Retinal pigment epithelial cell (primary cell): ENCODE measurements around the gene DPP6.

Experiments
- DNase-seq: peaks from one replicate; pipeline ENCODE4 v3.0.0-alpha.2; 2010; ENCODE audit warnings: low read depth
- H3K4me3 ChIP-seq: 2 replicates; pipeline ENCODE4 v1.5.1; 2011; ENCODE audit warnings: mild to moderate bottlenecking, low read length, control low read depth, moderate library complexity
- TF ChIP-seq, protein P1 (sequence below): conservative IDR thresholded peaks from 2 replicates; pipeline ENCODE4 v1.5.1; 2011; ENCODE audit warnings: low read depth, low read length, control low read depth, inconsistent platforms

Gene DPP6

DNA sequence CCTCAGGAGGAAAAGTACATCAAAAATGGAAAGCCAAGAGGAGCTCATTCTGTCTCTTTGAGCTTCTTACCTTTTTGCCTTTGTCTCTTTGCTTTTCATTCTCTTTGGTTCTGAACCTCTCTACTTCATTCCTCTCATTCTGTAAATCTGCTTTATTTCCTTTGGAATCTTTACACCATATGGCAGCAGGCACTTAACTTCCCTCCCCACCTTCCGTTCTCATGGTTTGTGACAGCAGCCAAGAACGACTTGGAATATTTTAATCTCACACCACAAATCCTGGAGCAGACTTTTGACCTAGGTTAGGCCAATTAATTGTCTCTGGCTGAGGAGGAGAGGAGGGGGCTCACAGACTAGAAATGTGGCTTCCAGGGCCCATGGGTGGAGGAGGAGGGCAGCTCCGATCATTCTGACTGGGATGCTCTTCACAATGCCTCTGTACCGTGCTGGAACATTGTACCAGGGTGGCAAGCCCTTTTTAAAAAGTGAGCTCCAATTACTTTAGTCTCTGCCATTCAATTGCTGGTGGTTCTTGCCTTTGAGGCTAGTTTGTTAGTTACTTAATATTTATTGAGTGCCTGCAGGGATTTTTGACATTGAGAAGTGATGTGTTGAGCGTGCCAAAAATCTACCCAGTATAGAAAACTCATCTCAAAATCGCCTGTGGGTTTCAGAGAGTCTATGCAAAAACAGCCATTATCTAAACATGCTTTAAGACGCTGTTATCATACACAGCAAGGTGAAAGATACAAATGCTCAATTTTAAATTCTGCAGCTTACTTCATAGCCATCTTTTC lies 386.6 kb downstream of the DPP6 start:
- no peak overlapping the region for H3K4me3 ChIP-seq
- DNase-seq = no peak
- TF ChIP-seq, protein P1, sequence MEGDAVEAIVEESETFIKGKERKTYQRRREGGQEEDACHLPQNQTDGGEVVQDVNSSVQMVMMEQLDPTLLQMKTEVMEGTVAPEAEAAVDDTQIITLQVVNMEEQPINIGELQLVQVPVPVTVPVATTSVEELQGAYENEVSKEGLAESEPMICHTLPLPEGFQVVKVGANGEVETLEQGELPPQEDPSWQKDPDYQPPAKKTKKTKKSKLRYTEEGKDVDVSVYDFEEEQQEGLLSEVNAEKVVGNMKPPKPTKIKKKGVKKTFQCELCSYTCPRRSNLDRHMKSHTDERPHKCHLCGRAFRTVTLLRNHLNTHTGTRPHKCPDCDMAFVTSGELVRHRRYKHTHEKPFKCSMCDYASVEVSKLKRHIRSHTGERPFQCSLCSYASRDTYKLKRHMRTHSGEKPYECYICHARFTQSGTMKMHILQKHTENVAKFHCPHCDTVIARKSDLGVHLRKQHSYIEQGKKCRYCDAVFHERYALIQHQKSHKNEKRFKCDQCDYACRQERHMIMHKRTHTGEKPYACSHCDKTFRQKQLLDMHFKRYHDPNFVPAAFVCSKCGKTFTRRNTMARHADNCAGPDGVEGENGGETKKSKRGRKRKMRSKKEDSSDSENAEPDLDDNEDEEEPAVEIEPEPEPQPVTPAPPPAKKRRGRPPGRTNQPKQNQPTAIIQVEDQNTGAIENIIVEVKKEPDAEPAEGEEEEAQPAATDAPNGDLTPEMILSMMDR = no peak

- TF ChIP-seq, protein P1 = no peak
- no peak for DNase-seq
- H3K4me3 ChIP-seq = no peak overlapping the region
Observed at GRCh38 chr7:154440058-154440457, 387.9 kb downstream of the DPP6 start.

DNA sequence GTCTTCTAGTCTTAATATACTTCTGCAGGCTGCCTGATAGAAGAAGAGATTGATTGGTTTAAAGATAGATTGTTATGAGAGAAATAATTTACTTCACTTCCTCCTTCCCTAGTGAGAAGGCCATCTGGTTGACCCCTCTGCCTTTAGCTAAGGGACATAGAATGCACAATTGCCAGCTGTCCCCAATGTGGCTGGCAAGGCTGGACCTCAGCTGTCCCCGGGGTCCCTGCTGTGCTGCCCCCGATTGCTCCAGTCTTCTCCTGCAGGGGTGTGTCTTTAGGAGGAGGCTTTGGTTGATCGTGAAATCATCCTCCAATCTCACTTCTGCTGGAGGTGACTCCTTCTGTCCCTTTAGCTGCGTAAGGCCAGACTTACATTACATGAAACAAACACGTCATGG lies 388.5 kb downstream of the DPP6 start:
- H3K4me3 ChIP-seq = no peak overlapping the region
- TF ChIP-seq, protein P1 = no peak
- DNase-seq = no peak

- no peak for DNase-seq
- TF ChIP-seq, protein P1 = no peak
Observed at GRCh38 chr7:154441811-154442210, 389.6 kb downstream of the DPP6 start.

DNA sequence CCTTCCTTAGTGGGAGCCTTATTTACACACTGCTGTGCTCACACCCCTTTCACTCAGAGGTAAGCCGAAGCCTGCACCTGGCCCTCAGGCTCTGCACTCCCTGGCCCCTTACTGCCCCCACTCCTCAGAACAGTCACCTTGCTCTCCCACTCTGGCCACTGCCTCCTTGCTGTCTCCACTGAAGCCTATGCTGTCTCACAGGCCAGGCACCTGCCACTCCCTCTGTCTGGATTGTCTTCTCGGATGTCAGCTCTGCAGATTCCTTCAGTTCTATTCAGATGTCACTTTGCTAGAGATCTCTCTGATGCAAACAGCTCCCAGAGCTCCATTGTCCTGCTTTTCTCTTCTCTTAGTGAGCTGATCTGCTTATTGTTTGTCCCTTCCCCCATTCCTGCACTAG lies 390.7 kb downstream of the DPP6 start:
- DNase-seq = no peak
- H3K4me3 ChIP-seq = no peak overlapping the region

More at GRCh38 chr7:154441811-154442210, 389.6 kb downstream of the DPP6 start:
- H3K4me3 ChIP-seq = no peak overlapping the region

GRCh38 chr7:154450451-154450850 lies 398.3 kb downstream of the DPP6 start:
- DNase-seq = no peak
- TF ChIP-seq, protein P1 = no peak
- H3K4me3 ChIP-seq = no peak overlapping the region

More for the DNA sequence above, 390.7 kb downstream of the DPP6 start:
- TF ChIP-seq, protein P1 = no peak
